C4-2B (cell line): Measurements from ENCODE around the gene ACBD6.

Source experiments
- ZFX ChIP-seq: fragments of 450-650 bp; IDR thresholded peaks from 2 replicates; pipeline ENCODE4 v1.6.1; 2017
- TF ChIP-seq, protein P1 (sequence below): fragments of 450-650 bp; conservative IDR thresholded peaks from 2 replicates; pipeline ENCODE4 v1.5.1; 2017; ENCODE audit warnings: mild to moderate bottlenecking

DNA sequence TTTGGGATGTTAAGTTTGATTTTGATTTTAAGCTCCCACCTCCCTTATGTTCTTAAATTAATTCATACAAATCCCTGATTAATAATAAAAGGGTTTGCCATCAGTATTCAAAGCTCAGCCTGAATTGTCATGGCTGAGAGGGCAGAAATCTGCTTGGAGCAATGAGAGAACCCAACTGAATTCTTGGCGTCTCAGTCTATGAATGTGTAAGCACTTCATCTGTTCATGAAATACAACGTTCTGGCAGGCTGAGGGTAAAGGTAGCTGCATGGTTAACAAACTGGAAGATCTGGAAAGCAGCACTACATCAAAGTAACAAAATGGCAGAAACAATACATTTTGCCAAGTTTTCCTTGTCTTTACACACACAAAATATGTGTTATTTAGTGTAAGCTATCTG, 95.3 kb downstream of the ACBD6 start:
- no peak for TF ChIP-seq ZFX
- TF ChIP-seq, protein P1, sequence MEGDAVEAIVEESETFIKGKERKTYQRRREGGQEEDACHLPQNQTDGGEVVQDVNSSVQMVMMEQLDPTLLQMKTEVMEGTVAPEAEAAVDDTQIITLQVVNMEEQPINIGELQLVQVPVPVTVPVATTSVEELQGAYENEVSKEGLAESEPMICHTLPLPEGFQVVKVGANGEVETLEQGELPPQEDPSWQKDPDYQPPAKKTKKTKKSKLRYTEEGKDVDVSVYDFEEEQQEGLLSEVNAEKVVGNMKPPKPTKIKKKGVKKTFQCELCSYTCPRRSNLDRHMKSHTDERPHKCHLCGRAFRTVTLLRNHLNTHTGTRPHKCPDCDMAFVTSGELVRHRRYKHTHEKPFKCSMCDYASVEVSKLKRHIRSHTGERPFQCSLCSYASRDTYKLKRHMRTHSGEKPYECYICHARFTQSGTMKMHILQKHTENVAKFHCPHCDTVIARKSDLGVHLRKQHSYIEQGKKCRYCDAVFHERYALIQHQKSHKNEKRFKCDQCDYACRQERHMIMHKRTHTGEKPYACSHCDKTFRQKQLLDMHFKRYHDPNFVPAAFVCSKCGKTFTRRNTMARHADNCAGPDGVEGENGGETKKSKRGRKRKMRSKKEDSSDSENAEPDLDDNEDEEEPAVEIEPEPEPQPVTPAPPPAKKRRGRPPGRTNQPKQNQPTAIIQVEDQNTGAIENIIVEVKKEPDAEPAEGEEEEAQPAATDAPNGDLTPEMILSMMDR = no peak
